Sigmoid colon (tissue), 4 donors: ENCODE data around the gene LMNTD2.

ENCODE experiments used
- POLR2AphosphoS5 ChIP-seq, 4 donors: sonication (generic); formaldehyde crosslinking; IDR thresholded peaks; one replicate each; pipeline ENCODE4 v1.6.1; 2017; ENCODE audit warnings: antibody characterized with exemption in 4 of 4
- TF ChIP-seq, protein P1 (sequence below), 4 experiments: fragments of 450-650 bp in 3 of 4; fragments of 200-600 bp in 1 of 4; IDR thresholded peaks; one replicate each; pipeline ENCODE4 v1.5.1; 2016 to 2019; ENCODE audit warnings: antibody characterized with exemption in 4 of 4, mild to moderate bottlenecking in 3 of 4, moderate library complexity in 2 of 4

DNA sequence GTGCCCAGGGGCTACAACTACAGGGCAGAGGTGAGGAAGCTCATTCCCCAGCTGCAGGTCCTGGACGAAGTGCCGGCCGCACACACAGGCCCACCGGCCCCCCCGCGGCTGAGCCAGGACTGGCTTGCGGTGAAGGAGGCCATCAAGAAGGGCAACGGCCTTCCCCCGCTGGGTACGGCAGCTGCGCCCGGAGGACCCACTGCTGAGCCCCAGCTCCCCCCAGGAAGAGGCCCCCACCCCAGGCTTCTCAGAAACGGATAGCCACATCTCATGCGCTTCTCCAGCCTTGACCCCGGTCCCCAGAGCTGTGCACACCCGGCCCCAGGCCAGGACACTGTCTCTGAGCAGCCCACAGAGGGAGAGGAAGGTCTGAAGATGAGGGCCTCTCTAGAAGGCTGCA lies 9.4 kb downstream of the LMNTD2 start:
- TF ChIP-seq, protein P1, sequence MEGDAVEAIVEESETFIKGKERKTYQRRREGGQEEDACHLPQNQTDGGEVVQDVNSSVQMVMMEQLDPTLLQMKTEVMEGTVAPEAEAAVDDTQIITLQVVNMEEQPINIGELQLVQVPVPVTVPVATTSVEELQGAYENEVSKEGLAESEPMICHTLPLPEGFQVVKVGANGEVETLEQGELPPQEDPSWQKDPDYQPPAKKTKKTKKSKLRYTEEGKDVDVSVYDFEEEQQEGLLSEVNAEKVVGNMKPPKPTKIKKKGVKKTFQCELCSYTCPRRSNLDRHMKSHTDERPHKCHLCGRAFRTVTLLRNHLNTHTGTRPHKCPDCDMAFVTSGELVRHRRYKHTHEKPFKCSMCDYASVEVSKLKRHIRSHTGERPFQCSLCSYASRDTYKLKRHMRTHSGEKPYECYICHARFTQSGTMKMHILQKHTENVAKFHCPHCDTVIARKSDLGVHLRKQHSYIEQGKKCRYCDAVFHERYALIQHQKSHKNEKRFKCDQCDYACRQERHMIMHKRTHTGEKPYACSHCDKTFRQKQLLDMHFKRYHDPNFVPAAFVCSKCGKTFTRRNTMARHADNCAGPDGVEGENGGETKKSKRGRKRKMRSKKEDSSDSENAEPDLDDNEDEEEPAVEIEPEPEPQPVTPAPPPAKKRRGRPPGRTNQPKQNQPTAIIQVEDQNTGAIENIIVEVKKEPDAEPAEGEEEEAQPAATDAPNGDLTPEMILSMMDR (IDR thresholded peaks at IDR 0.05), result no peak
- TF ChIP-seq POLR2AphosphoS5 (IDR thresholded peaks at IDR 0.05), result no peak
